ENCODE data around the gene CES3.

CES3 gene

DNA sequence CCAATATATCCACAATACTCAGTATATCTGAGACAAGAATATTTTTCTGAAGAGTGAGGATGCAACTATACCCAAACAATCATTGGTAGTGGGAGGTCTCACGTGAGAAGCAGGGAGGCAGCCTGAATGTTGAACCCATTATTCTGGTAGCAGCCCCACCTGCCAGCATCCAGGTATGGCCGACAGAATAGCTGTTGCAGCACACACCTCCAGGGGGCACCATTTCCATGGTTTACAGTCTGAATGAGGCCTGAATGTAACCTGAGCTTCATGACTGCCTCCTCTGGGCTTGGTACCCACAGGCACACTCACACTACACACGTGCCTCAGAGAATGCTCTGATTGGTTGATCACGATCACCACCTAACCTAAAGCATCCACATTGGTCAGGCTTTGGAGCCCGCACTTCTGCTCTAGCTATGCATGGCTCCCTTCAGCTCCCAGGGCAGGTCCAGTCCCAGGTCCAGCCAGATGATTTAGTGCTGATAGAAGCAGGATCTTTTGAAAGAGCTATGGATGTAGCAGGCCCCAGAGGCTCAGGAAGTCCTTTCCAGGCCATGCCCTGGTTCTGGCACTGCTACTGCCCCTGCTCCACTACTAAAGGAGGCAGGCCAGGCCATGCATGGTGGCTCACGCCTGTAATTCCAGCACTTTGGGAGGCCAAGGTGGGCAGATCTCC is 56.9 kb downstream of the CES3 start:
- TF ChIP-seq, protein P1, sequence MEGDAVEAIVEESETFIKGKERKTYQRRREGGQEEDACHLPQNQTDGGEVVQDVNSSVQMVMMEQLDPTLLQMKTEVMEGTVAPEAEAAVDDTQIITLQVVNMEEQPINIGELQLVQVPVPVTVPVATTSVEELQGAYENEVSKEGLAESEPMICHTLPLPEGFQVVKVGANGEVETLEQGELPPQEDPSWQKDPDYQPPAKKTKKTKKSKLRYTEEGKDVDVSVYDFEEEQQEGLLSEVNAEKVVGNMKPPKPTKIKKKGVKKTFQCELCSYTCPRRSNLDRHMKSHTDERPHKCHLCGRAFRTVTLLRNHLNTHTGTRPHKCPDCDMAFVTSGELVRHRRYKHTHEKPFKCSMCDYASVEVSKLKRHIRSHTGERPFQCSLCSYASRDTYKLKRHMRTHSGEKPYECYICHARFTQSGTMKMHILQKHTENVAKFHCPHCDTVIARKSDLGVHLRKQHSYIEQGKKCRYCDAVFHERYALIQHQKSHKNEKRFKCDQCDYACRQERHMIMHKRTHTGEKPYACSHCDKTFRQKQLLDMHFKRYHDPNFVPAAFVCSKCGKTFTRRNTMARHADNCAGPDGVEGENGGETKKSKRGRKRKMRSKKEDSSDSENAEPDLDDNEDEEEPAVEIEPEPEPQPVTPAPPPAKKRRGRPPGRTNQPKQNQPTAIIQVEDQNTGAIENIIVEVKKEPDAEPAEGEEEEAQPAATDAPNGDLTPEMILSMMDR (IDR thresholded peaks at IDR 0.05; ENCODE audit: extremely low read depth, insufficient read depth, missing control alignments): peak; percentile 93
- in situ Hi-C loops (cut with MboI; ENCODE audit: low pct_unique_long_range_greater_than_20kb, low sequenced_read_pairs, unreplicated experiment): loop anchor here (10.0 kb wide), 1 partner anchor 137 kb away; the partner anchor contains the start of genes B3GNT9, FBXL8 and TRADD
- peak; percentile 87 for DNase-seq (ENCODE audit: low spot score)

DNA sequence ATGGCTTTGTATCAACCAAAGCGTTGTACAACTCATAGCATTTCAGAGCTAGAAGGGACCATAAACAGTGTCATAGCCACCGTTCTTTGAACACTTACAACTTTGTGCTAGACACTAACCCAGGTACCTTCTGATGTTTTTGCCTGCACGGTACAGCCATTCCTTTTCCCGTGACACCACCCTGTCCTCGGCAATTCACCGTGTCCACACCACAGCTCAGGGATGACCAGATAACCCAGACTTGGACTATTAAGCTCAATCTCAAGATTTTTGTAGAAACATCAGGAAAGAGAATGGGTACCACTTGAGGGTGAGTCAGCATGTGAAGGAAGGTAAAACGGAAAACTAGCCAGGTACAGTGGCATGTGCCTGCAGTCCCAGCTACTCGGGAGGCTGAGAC is 58.1 kb downstream of the CES3 start:
- in situ Hi-C loops (cut with MboI; ENCODE audit: low pct_unique_long_range_greater_than_20kb, low sequenced_read_pairs, unreplicated experiment): loop anchor here (10.0 kb wide), 1 partner anchor 136 kb away; the partner anchor contains the start of genes B3GNT9, FBXL8 and TRADD
- no peak for DNase-seq (ENCODE audit: low spot score)
- TF ChIP-seq, protein P1 (IDR thresholded peaks at IDR 0.05; ENCODE audit: extremely low read depth, insufficient read depth, missing control alignments): no peak

DNA sequence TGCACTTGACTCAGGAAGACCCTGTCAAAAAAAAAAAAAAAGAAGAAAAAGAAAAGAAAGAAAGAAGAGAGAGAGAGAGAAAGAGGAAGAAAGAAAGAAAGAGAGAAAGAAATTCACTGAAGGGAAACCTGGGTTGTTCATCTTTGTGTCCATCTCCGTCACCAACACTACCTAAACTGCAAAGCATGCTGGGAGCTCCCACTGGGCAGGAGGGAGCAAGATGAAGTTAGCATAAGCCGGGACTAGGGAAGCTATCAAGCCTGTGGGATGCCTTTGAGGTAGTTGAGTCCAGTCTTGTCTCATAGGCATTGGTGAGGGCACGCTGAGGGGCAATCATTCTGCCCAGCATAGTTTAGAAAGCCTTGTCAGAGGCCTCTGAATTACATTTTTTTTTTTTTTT is 60.3 kb downstream of the CES3 start:
- TF ChIP-seq, protein P1 (IDR thresholded peaks at IDR 0.05; ENCODE audit: extremely low read depth, insufficient read depth, missing control alignments): no peak
- in situ Hi-C loops (cut with MboI; ENCODE audit: low pct_unique_long_range_greater_than_20kb, low sequenced_read_pairs, unreplicated experiment): no loop called here
- DNase-seq (ENCODE audit: low spot score): no peak

DNA sequence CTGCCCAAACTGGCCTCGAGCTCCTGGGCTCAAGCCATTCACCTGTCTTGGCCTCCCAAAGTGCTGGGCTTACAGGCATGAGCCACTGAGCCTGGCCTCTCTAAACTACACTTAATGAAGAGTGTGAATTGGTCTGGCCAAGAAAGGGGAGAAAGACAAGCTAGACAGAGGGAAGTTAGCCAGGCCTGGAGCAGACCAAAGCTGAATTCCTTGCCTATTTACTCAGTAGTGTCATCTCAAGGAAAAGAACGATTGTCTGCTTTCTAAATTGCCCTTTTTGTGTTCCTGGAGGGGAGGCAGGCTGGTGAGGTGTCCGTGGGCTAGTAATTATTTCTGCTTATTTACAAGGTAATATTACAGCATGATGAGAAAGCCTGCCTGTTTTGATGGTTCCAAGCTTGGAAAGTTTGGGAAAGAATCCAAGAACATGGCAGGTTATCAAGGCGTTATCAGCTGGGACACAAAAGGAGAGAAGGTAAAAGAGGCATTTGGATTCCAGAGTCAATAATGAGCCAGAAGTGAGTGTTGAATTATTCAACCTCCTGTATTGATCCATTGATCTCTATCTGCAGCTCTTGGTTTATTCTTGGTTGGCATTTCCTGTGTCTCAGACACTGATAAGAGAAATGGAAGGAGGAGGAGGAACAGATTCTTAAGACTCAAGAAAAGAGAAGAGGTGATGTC is 61.6 kb downstream of the CES3 start:
- in situ Hi-C loops (cut with MboI; ENCODE audit: low pct_unique_long_range_greater_than_20kb, low sequenced_read_pairs, unreplicated experiment): no loop called here
- no peak for DNase-seq (ENCODE audit: low spot score)
- TF ChIP-seq, protein P1 (IDR thresholded peaks at IDR 0.05; ENCODE audit: extremely low read depth, insufficient read depth, missing control alignments): no peak

DNA sequence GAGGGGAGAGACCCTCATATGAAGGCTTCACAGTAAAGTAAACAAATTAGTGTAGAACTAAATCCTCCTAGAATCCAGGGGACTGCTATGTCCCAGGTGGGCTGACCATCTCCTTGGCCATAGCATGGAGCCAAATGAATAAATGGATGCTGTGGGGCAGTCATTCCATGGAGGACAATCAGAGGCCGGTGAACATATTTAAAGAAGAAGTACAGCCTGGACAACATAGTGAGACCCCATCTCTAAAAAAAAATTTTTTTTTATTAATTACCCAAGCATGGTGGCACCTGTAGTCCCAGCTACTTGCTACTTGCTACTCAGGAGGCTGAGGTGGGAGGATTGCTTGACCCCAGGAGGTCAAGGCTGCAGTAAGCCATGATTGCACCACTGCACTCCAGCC is 62.6 kb downstream of the CES3 start:
- in situ Hi-C loops (cut with MboI; ENCODE audit: low pct_unique_long_range_greater_than_20kb, low sequenced_read_pairs, unreplicated experiment): no loop called here
- TF ChIP-seq, protein P1 (IDR thresholded peaks at IDR 0.05; ENCODE audit: extremely low read depth, insufficient read depth, missing control alignments): no peak

More for the DNA sequence above, 62.6 kb downstream of the CES3 start:
- no peak for DNase-seq (ENCODE audit: low spot score)
